Measurements from ENCODE around the gene CITED1. TPM values are rescaled to one million over a fixed set of nuclear protein-coding genes. Genes with fewer than 3 reads are reported as not detected.

The CITED1 gene
- total and polyA plus RNA-seq, 8 donors: 0.49 to 1.5 (median 1.1) TPM; not detected in 2

DNA sequence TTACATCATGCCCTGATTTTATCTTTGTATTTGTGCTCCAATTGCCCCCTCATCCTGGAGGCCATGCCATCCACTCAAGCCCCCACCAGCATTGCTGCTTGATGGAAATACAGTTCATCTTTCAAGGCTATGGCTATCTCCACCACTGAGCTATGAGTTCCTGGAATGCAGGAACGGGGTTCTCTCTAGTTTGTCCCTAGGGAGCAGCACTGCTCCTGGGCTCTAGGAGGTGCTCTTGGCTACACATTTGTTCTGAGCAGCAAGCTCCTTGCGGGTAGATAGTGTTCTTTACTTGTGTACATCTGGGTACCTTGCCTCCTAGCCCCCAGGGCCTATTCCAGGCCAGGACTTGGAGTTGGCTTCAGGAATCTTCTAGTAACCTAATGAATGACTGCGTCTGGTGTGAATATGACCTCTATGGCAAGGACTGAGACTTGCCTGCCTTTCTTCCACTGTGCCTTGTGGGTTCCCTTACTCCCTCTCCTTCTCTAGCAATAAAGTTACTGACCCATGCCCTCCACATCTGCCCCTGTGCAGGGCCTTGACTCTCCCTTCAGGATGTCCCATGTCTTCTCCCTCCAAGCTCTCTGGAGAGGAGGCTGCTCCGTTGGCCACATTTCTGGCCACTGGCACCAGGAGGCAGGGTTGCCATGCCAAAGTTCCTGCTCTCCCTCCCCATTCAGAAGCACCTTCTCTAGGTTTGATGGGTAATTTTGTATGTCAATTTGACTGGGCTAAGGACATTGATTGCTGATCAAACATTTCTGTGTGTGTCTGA is 7.6 kb downstream of the CITED1 start:
- no peak overlapping the region for H3K4me3 ChIP-seq
- TF ChIP-seq, protein P1, sequence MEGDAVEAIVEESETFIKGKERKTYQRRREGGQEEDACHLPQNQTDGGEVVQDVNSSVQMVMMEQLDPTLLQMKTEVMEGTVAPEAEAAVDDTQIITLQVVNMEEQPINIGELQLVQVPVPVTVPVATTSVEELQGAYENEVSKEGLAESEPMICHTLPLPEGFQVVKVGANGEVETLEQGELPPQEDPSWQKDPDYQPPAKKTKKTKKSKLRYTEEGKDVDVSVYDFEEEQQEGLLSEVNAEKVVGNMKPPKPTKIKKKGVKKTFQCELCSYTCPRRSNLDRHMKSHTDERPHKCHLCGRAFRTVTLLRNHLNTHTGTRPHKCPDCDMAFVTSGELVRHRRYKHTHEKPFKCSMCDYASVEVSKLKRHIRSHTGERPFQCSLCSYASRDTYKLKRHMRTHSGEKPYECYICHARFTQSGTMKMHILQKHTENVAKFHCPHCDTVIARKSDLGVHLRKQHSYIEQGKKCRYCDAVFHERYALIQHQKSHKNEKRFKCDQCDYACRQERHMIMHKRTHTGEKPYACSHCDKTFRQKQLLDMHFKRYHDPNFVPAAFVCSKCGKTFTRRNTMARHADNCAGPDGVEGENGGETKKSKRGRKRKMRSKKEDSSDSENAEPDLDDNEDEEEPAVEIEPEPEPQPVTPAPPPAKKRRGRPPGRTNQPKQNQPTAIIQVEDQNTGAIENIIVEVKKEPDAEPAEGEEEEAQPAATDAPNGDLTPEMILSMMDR (IDR thresholded peaks at IDR 0.05): peak in 1 of 4 donors; percentile 12
- ATAC-seq: peak; percentile 43 to 74 (median 58)
- H3K9me3 ChIP-seq: no peaks in the 10 kb centered on the region
- no peaks in the 10 kb centered on the region for H3K36me3 ChIP-seq
- no peaks in the 10 kb centered on the region for H3K4me1 ChIP-seq
- H3K27ac ChIP-seq: no peak overlapping the region
- intact Hi-C loops (cut with DNase I): no loop called here
- no peak for DNase-seq
- WGBS, 2 donors: 25 to 27% methylated on average over 4 of the region's 4 CpGs
- peaks cover 0 to 13% (median 0%) of the 10 kb centered on the region in 4 donors for H3K27me3 ChIP-seq
- FAIRE-seq: no peak

DNA sequence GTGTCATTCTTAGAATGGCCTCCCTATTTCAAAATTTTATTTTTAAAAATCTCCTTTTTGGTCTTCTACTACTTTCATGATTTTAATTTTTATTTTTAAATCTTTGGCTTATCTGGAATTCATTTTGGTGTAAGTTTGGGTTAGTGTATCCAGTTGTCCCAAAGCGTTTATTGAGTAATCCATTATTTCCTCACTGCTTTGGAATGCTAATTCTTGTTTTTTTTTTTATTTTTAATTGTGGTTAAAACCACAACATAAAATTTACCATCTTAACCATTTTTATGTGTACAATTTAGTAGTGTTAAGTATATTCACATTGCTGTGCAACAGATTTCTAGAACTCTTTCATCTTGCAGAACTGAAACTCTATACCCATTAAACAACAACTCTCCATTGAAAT is 8.7 kb downstream of the CITED1 start:
- Histone ChIP-seq H3K4me3 (no peak overlapping the region), H3K4me1 (no peaks in the 10 kb centered on the region), H3K9me3 (no peaks in the 10 kb centered on the region), H3K36me3 (no peaks in the 10 kb centered on the region), H3K27me3 (peaks cover 0 to 7% (median 0%) of the 10 kb centered on the region in 4 donors), H3K27ac (no peak overlapping the region)
- TF ChIP-seq, protein P1 (IDR thresholded peaks at IDR 0.05): no peak
- 54 to 78% methylated on average over 1 of the region's 1 CpG for WGBS, 2 donors
- FAIRE-seq: peak; percentile 61
- no peak for ATAC-seq
- no peak for DNase-seq
- intact Hi-C loops (cut with DNase I): no loop called here

DNA sequence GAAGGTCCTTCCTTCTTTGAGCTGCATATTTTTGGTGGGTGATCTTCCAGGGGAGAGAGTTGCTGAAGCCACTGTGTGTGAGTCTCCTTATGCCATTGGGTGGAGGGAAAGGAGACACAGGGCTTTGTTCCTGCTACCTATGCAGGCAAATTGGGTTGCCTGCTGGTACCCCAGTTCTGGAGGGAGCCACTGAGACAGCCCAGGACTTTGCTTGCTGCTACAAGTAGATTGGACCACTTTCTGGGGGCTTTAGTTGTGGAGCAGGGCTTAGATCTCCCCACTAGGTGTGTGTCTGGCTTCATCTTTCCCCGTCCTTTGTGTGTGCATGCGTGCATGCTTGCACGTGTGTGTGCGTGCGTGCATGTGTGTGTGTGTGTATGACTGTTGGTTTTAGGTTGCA is 10.0 kb downstream of the CITED1 start:
- no peaks in the 10 kb centered on the region for H3K36me3 ChIP-seq
- TF ChIP-seq, protein P1 (IDR thresholded peaks at IDR 0.05): no peak
- no peaks in the 10 kb centered on the region for H3K4me1 ChIP-seq
- no peak overlapping the region for H3K27ac ChIP-seq
- H3K4me3 ChIP-seq: no peak overlapping the region
- WGBS, 2 donors: 64 to 72% methylated on average over 5 of the region's 5 CpGs
- FAIRE-seq (no peak), DNase-seq (no peak), ATAC-seq (no peak)
- intact Hi-C loops (cut with DNase I): no loop called here
- no peaks in the 10 kb centered on the region for H3K9me3 ChIP-seq
- peaks cover 0 to 12% (median 0%) of the 10 kb centered on the region in 4 donors for H3K27me3 ChIP-seq

DNA sequence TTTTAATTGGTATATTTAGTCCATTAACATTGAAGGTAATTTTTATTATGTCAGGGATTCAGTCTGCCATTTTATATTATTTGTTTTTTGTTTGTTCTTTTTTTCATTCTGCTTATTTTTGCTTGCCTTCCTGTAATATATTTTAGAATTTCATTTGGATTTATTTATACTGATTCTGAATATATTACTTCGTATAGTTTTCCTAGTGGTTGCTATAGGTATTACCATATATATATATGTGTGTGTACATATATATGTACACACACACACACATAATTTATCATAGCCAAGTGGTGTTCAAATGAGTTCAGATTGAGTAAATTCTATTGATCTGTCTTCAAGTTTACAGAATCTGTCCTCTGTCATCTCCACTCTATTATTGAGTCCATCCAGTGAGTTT is 11.2 kb downstream of the CITED1 start:
- WGBS, 2 donors: 34 to 37% methylated on average over 1 of the region's 1 CpG
- intact Hi-C loops (cut with DNase I): no loop called here

More for the DNA sequence above, 11.2 kb downstream of the CITED1 start:
- FAIRE-seq (peak; percentile 91), ATAC-seq (no peak), DNase-seq (no peak)
- Histone ChIP-seq H3K27me3 (peaks cover 0 to 12% (median 0%) of the 10 kb centered on the region in 4 donors), H3K9me3 (no peaks in the 10 kb centered on the region), H3K27ac (no peak overlapping the region), H3K36me3 (no peaks in the 10 kb centered on the region), H3K4me1 (no peaks in the 10 kb centered on the region), H3K4me3 (no peak overlapping the region)
- TF ChIP-seq, protein P1 (IDR thresholded peaks at IDR 0.05): no peak

Measured in pancreas (tissue), 10 donors.